ENCODE results near the gene STIM1.

STIM1 gene

GRCh38 chr11:3888876-3889275 is 33.4 kb downstream of the STIM1 start:
- no peaks in the 10 kb centered on the region for H3K9me3 ChIP-seq (ENCODE audit: low read length)
- no peak overlapping the region for H3K4me2 ChIP-seq (ENCODE audit: low read length)
- H3F3A ChIP-seq (ENCODE audit: insufficient read depth, low read length): no peaks in the 10 kb centered on the region
- H3K79me2 ChIP-seq (ENCODE audit: insufficient read depth, low read length): peaks cover 19% of the 10 kb centered on the region
- no peaks in the 10 kb centered on the region; the same call in 1 of the 2 replicates for H3K36me3 ChIP-seq (ENCODE audit: insufficient read depth, low read length)
- no peak overlapping the region for H3K9ac ChIP-seq (ENCODE audit: low read length)
- H3K4me1 ChIP-seq (ENCODE audit: insufficient read depth, low read length, severe bottlenecking): peaks cover 85% of the 10 kb centered on the region
- no peaks in the 10 kb centered on the region for H3K27me3 ChIP-seq (ENCODE audit: insufficient read depth, low read length)
- H2AFZ ChIP-seq (ENCODE audit: low read length): no peak overlapping the region
- H3K27ac ChIP-seq (ENCODE audit: low read depth, low read length, poor library complexity, severe bottlenecking): peak overlapping the region; percentile 72
- no peak for TF ChIP-seq CTCF (IDR thresholded peaks at IDR 0.05; ENCODE audit: low read length)
- no peak for TF ChIP-seq EZH2 (IDR thresholded peaks at IDR 0.05; ENCODE audit: borderline replicate concordance, low read length)
- H3K9me2 ChIP-seq (ENCODE audit: low read depth, low read length): no peaks in the 10 kb centered on the region
- no peaks in the 10 kb centered on the region for H4K20me1 ChIP-seq (ENCODE audit: insufficient read depth, low read length)
- H3K4me3 ChIP-seq (ENCODE audit: low read depth, low read length, poor library complexity, severe bottlenecking): no peak overlapping the region

- H3K27ac ChIP-seq (ENCODE audit: low read depth, low read length, poor library complexity, severe bottlenecking): peak overlapping the region; percentile 19
- no peaks in the 10 kb centered on the region; the same call in 1 of the 2 replicates for H3K36me3 ChIP-seq (ENCODE audit: insufficient read depth, low read length)
- no peak overlapping the region for H3K4me3 ChIP-seq (ENCODE audit: low read depth, low read length, poor library complexity, severe bottlenecking)
- no peaks in the 10 kb centered on the region for H3K9me3 ChIP-seq (ENCODE audit: low read length)
- no peak for TF ChIP-seq EZH2 (IDR thresholded peaks at IDR 0.05; ENCODE audit: borderline replicate concordance, low read length)
- H3K9me2 ChIP-seq (ENCODE audit: low read depth, low read length): no peaks in the 10 kb centered on the region
- H3K4me1 ChIP-seq (ENCODE audit: insufficient read depth, low read length, severe bottlenecking): peaks cover 88% of the 10 kb centered on the region
- peaks cover 9% of the 10 kb centered on the region; the same call in 1 of the 2 replicates for H3K79me2 ChIP-seq (ENCODE audit: insufficient read depth, low read length)
- no peak overlapping the region; the same call in 1 of the 2 replicates for H3K9ac ChIP-seq (ENCODE audit: low read length)
- H2AFZ ChIP-seq (ENCODE audit: low read length): no peak overlapping the region
- H3K4me2 ChIP-seq (ENCODE audit: low read length): peak overlapping the region; percentile 26; the same call in 1 of the 2 replicates
- no peaks in the 10 kb centered on the region for H3F3A ChIP-seq (ENCODE audit: insufficient read depth, low read length)
- H4K20me1 ChIP-seq (ENCODE audit: insufficient read depth, low read length): no peaks in the 10 kb centered on the region
- H3K27me3 ChIP-seq (ENCODE audit: insufficient read depth, low read length): no peaks in the 10 kb centered on the region
These were observed 34.5 kb downstream of the STIM1 start for GRCh38 chr11:3890014-3890413.

GRCh38 chr11:3890806-3891205 is 35.3 kb downstream of the STIM1 start:
- H3K9me2 ChIP-seq (ENCODE audit: low read depth, low read length): no peaks in the 10 kb centered on the region
- H3K4me1 ChIP-seq (ENCODE audit: insufficient read depth, low read length, severe bottlenecking): peaks cover 89% of the 10 kb centered on the region
- no peaks in the 10 kb centered on the region; the same call in 1 of the 2 replicates for H3K36me3 ChIP-seq (ENCODE audit: insufficient read depth, low read length)
- no peaks in the 10 kb centered on the region for H3K27me3 ChIP-seq (ENCODE audit: insufficient read depth, low read length)
- TF ChIP-seq CTCF (IDR thresholded peaks at IDR 0.05; ENCODE audit: low read length) (no peak), EZH2 (IDR thresholded peaks at IDR 0.05; ENCODE audit: borderline replicate concordance, low read length) (no peak)
- no peak overlapping the region for H3K4me3 ChIP-seq (ENCODE audit: low read depth, low read length, poor library complexity, severe bottlenecking)
- peak overlapping the region; percentile 19 for H3K27ac ChIP-seq (ENCODE audit: low read depth, low read length, poor library complexity, severe bottlenecking)
- H3K9me3 ChIP-seq (ENCODE audit: low read length): no peaks in the 10 kb centered on the region
- peaks cover 9% of the 10 kb centered on the region; the same call in 1 of the 2 replicates for H3K79me2 ChIP-seq (ENCODE audit: insufficient read depth, low read length)
- H4K20me1 ChIP-seq (ENCODE audit: insufficient read depth, low read length): no peaks in the 10 kb centered on the region
- H2AFZ ChIP-seq (ENCODE audit: low read length): no peak overlapping the region
- no peak overlapping the region for H3K9ac ChIP-seq (ENCODE audit: low read length)
- H3F3A ChIP-seq (ENCODE audit: insufficient read depth, low read length): no peaks in the 10 kb centered on the region
- H3K4me2 ChIP-seq (ENCODE audit: low read length): peak overlapping the region; percentile 26; the same call in 1 of the 2 replicates

GRCh38 chr11:3891751-3892150 is 36.3 kb downstream of the STIM1 start:
- no peak for TF ChIP-seq EZH2 (IDR thresholded peaks at IDR 0.05; ENCODE audit: borderline replicate concordance, low read length)
- Histone ChIP-seq H3K4me1 (ENCODE audit: insufficient read depth, low read length, severe bottlenecking) (peaks cover 90% of the 10 kb centered on the region), H3K9me2 (ENCODE audit: low read depth, low read length) (no peaks in the 10 kb centered on the region), H3K4me3 (ENCODE audit: low read depth, low read length, poor library complexity, severe bottlenecking) (no peak overlapping the region), H2AFZ (ENCODE audit: low read length) (no peak overlapping the region), H3K9ac (ENCODE audit: low read length) (no peak overlapping the region), H3K27me3 (ENCODE audit: insufficient read depth, low read length) (no peaks in the 10 kb centered on the region), H4K20me1 (ENCODE audit: insufficient read depth, low read length) (no peaks in the 10 kb centered on the region), H3K9me3 (ENCODE audit: low read length) (no peaks in the 10 kb centered on the region), H3K27ac (ENCODE audit: low read depth, low read length, poor library complexity, severe bottlenecking) (peak overlapping the region; percentile 52), H3F3A (ENCODE audit: insufficient read depth, low read length) (no peaks in the 10 kb centered on the region), H3K79me2 (ENCODE audit: insufficient read depth, low read length) (peaks cover 9% of the 10 kb centered on the region; the same call in 1 of the 2 replicates), H3K4me2 (ENCODE audit: low read length) (no peak overlapping the region), H3K36me3 (ENCODE audit: insufficient read depth, low read length) (no peaks in the 10 kb centered on the region; the same call in 1 of the 2 replicates)

Data from OCI-LY1 (cell line).